NCI-H1048 (cell line): ENCODE measurements around the gene RTL1.

Experiments used
- DNase-seq: peaks from one replicate; lab custom pipeline; 2025; lab: John Stamatoyannopoulos, UW

RTL1 gene

DNA sequence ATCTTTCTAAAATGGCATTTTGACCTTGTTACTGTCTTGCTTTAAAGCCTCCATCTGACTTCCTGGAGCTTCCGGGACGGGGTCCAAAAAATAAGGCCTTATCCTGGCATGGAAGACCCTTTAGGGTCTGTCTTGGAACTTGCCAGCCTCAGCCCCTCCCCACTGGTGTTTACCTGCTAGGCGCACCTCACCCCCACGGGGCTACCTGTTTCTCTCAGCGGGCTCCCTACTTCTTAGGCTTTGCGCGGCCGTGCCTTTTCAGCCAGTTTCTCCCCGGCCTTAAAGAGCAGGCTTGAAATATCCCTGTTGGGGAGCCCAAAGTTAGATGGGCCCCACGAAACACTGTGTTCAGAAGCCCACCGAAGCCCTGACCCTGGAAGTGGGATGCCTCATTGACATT lies 5.1 kb downstream of the RTL1 start:
- DNase-seq = no peak

GRCh38 chr14:100896369-100897060 lies 7.0 kb downstream of the RTL1 start:
- DNase-seq = no peak

DNA sequence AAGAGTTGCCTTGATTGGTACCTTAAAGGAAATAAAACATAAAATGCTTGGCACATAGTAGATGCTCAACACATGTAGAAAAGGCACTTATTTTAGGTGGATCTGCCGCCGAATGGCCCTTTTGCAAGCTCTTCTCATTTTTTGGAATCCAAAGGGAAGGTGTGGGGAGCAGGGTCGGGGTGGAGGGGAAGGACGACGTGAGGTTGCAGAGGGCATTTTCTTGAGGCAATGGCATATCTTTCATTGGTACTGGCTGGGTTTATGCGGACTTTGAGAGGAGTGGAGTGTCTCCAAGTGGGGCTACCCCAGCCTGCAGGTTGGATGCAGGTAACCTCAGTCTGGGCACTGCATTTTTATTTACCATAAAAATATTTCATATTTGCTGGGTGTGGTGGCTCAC lies 8.1 kb downstream of the RTL1 start:
- no peak for DNase-seq

- DNase-seq = no peak
Observed at GRCh38 chr14:100894416-100894815, 9.1 kb downstream of the RTL1 start.

GRCh38 chr14:100893760-100894159 lies 9.8 kb downstream of the RTL1 start:
- no peak for DNase-seq

GRCh38 chr14:100893228-100893601 lies 10.3 kb downstream of the RTL1 start:
- DNase-seq = no peak

- no peak for DNase-seq
Observed at GRCh38 chr14:100892496-100893227, 10.9 kb downstream of the RTL1 start.

DNA sequence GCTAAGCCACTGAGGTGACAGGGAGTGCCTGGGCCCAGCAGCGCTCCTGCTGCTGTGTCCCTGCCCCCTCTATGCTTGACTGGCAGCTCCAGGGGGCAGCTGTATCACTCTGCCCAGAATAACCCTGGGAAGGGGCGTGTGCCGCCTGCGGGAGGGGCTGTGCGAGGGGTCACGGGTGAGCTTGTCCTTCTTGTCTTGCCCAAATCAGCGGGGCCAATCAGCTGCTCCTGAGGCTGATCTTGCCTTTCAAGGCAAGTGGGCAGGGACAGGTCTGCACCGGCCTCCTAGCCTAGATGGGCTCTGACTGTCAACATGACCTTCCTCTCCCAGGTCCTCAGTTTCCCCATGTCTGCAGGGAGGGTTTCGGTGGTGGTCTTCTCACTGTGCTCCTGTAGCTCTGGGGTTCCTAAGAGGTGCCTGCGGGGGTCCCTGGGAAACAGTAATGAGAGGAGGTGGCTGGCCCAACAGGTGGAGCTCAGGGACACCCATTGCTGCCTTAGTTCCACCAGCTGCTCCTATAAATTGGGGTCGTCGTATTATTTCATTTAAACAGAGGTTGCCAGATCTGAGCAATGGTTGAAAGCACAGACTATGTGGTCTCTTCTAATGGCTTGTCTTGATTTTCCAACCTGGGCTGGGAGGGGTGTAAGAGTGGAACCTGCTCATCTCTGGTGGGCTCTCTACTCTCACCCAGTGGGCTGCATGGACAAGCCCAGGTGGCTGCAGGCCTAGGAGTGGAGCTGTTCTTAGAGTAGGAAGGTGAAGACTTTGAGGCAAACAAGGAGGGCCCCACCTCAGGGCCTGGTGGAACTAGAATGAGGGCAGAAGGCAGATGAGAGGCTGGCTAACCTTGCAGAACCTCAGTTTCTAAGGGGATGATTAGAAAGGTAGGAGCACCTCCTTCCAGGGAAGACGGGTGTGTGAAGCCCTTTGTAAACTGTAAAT lies 11.7 kb downstream of the RTL1 start:
- DNase-seq = no peak

GRCh38 chr14:100891051-100891450 lies 12.5 kb downstream of the RTL1 start:
- no peak for DNase-seq

- DNase-seq = no peak
Observed at GRCh38 chr14:100890061-100890850, 13.3 kb downstream of the RTL1 start.

DNA sequence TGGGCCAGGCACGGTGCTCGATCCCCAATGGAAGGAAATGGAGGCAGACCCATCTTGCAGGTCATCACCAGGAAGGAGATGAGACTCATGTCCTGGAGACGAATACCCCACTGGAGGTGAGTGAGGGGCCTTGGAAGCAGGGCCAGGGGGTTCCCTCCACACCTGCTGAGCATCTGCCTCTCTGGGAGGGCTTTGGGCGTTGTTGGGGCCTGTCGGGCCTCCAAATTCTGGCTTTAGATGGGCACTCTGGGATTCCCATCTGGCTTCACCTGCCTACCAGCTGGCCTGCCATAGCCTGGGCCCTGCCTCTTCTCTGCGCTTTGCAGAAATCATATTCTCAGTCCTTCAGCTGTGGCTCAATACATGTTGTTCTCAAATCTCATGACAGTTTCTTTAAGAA lies 13.9 kb downstream of the RTL1 start:
- no peak for DNase-seq

- DNase-seq = no peak
Observed at GRCh38 chr14:100888789-100889315, 14.7 kb downstream of the RTL1 start.

GRCh38 chr14:100887728-100888335 lies 15.7 kb downstream of the RTL1 start:
- no peak for DNase-seq

GRCh38 chr14:100885617-100886016 lies 17.9 kb downstream of the RTL1 start:
- DNase-seq = no peak

DNA sequence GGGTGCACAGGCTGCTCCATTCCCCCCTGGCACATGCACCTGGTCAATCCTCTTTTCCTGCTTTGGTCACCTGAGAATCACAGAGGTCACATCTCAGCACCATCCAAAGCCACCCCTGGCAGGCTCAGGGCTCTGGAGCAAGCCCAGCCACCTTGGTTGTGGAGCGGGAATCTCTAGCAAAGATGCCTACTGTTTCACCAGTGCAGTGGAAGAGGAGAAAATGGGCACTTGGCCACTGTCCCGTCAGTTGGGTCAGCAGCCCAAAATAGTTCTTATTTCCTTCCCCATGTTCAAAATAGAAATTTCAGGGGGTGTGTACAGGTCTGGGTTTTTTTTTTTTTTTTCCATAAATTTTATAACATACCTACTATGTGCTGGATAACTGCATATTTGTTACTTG lies 18.3 kb downstream of the RTL1 start:
- DNase-seq = no peak

DNA sequence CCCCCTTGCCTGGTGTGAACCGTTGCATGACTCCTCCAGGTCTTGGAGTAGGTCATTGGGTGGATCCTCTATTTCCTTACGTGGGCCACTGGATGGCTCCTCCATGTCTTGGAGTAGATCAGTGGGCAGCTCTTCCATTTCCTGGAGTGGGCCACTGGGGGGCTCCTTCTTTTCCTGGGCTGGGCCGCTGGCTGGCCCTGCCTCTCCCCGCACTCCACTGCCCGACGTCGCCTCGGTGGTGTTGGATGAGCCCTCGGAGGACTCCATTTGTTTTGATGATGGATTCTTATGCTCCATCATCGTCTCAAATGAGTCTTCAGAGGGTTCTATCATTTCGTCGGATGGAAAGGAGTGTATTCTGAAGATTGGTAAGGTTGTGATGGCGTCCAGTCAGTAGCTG lies 19.1 kb downstream of the RTL1 start:
- DNase-seq = no peak

DNA sequence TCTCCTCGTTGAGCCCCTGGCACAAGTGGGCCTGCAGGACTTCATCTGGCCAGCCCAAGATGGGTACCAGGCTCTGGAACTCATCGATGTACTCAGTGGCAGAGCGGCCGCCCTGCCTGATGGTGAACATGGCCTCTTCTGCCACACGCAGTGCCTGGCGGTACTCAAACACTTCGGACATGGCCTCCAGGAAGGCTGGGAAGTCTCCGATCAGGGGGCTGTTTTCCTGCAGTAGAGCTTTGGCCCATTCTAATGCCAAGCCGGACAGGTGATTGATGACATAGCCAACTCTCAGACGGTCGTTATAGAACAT lies 19.8 kb downstream of the RTL1 start:
- DNase-seq = no peak

DNA sequence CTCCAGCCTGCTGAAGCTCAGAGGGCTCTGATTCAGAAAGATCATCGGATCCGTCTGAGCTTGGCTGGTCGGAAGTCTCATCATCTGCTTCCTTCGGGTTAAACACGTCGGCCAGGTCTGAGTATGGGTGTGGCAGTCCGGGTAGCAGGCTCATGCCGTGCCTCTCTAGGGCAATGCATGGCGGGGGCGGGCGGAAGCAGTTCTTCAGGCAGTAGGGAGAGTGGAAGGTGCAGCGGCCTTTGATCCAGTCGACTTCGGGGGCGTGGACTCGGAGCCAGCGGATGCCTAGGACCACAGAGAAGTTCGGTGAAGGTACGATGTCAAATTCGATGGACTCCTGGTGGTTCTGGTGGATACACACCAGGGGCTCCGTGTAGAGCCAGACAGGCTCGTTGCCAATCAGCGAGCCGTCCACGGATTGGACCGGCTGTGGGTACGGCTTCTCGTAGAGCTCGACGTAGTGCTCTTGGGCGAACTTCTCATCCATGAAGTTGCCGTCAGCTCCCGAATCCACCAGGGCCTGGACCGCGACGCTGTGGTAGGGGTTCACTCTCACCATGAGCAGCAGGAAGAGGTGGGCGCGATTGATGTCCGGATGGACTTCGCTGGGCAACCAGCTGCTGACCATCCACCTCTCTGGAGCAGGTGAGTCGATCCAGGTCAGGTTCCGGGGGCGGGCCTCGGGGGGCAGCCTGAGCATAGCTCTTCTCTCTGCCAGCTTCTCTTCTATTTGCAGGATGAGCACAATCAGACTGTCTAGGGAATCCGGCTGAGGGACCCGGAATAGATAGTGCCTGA lies 20.3 kb downstream of the RTL1 start:
- DNase-seq = no peak

DNA sequence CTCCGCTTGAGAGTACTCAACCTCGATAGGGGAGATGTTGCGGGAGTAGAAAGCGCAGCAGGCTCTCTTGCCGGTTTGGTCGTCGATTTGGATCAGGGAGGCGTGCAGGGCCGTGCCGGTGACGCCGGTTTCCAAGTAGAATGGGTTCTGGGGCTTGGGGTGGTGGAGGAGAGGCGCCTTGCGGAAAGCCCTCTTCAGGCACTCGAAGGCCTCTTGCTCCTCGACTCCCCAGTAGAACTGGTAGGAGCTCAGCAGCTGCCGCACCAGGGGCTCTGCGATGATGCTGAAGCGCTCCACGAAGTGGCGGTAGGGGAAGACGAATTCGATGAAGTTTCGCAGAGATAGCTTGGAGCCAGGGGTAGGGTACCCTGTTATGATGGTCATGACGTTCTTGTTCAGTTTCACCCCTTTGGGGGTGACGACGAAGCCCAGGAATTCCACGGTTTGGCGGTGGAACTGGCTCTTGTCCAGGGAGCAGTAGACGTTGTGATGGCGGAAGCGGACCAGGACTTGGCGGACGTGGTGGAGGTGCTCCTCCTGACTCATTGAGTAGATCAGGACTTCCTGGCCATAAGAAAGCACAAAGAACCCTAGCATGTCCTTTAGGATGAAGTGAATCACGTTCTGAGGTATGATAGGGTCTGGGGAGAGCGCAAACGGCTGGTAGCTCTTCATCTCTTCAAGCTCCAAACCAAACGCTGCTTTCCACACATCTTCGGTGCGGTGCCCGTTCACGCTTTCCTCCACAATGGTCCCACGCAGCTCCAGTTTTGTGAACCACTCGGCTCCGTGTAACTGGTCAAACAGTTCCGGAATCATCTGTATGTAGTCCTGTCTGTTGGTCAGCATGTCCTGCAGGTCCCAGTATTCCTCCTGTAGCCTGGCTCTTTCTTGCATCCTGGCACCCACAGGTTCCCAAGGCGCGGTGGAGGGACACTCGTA lies 21.2 kb downstream of the RTL1 start:
- no peak for DNase-seq
